GM18867 (cell line): ENCODE results near the gene C4orf36.

Experiments
- ATAC-seq: cut with Tn5 transposase; IDR thresholded peaks from one replicate; pipeline ENCODE4 v1.9.1; 2021; ENCODE audit warnings: mild to moderate bottlenecking, moderate library complexity; ENCODE audit not compliant: unreplicated experiment

C4orf36 gene

DNA sequence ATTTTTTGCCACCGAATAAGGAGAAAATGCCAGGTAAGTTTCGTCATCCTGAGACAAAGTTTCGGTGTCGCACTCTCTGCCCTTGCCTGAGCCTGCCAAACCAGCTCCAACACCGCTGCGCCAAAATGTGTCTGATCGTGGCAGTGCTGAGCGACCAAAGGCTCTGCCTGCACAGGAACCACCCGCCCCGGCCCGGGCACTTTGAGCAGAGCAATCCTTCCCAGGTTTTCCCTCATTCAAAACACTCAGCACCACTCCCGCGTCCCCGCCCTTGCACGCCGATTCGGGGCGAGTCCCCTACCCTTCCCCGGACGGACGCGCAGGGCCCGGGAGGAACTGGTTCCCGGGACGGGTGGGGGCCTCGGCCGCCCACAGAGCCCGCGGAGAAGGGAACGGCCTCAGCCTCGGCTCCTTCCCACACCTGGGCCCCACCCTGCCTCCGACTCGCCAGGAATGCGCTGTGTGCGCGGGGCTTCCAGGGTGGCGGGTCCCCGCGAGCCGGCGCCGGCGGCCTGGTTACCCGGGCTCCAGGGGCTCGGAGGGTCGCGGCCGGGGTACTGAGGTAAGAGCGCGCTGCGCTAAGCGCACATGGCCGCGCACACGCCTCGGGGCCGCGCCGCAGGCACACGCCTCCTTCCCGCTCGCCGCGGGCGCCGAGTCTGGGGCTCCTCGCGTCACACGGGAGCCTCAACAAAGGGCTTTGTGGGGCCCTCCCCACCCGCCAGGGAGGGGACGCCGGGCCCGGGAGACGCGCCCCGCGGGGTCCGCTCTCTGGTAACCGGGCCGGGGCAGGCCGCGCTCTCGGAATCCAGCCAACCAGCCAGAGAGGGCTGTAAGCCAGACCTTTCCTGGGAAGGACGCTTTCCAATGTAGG, at the start of gene C4orf36:
Gene C4orf36 (minus strand): TSS at position 661 of the 874 bp plus-strand sequence. CDS start 902 bp downstream, outside the sequence.
- ATAC-seq, result no peak

GRCh38 chr4:86940920-86941460, 48.8 kb upstream of the C4orf36 start:
- no peak for ATAC-seq

DNA sequence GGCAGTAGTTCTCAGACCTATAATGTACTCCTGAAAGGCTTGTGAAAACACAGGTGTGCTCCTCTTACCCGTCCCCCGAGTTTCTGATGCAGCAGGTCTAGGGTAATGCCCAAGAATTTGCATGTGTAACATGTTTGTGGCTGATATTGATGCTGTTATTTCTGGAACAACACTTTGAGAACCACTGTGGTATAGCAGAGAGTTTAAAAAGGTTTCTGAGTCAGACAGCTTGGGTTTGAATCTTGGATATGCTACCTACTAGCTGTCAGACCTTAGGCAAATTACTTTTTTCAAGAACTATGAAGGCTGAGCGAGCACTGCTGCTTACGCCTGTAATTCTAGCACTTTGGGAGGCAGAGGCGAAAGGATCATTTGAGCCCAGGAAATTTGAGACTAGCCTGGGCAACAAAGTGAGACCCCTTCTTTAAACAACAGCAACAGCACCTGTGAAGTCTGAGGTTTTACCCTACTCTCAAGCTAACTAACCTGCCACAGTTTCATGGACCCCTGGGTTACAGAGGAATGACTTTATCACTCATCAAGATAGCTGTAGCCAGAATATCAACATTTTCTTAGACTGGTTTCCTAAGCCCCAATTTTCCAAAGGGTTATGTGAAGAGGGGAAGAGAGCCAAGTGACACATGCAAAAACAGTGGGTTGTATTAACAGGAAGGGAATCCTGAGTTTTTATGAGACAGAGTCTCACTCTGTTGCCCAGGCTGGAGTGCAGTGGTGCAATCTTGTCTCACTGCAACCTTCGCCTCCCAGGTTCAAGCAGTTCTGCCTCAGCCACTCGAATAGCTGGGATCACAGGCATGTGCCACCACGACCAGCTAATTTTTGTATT, 47.7 kb upstream of the C4orf36 start:
- ATAC-seq, result peak; percentile 60

GRCh38 chr4:86938771-86939520, 46.7 kb upstream of the C4orf36 start:
- ATAC-seq, result no peak

DNA sequence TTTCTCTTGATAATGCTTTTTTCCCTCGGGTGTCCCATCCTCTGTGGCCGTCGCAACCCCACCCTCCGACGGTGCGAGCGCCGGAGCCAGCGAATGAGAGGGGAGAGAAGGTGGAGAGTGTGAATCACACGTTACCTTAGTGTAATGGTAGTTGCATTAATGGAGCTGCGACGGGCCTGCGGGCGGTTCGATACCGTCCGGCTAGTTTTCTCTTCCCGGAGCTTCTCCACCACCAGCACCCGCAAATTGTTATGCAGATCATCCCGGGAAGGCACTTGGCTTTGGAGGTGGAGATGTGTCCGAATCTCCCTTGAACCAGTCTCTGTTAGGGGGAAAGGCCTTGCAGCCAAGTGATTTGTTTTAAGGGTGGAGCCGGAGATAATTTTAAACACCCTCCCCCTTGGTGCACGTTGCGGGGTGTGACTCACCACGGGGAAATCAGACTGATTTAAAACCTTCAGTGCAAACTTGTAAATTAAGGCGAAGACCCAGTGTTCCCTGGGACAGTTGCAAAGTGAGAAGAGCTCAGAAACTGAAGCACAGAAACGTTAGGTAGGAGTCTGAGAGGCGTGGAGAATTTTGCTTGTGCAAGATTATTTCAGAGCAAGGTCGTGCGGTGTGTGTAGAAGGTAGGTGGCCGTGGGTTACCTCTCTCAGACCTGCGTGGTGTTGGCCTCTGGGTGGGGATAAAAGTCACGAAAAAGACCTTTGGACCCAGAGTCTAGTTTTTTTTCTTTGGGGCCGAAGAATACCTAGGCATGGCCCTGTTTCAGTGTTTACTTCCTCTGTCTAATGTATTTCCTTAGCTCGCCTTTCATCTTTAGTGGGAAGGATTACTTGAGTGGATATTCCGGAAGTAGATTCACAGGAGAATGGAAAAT, 43.9 kb upstream of the C4orf36 start:
- peak; percentile 34 for ATAC-seq

GRCh38 chr4:86935566-86935852, 43.3 kb upstream of the C4orf36 start:
- no peak for ATAC-seq

DNA sequence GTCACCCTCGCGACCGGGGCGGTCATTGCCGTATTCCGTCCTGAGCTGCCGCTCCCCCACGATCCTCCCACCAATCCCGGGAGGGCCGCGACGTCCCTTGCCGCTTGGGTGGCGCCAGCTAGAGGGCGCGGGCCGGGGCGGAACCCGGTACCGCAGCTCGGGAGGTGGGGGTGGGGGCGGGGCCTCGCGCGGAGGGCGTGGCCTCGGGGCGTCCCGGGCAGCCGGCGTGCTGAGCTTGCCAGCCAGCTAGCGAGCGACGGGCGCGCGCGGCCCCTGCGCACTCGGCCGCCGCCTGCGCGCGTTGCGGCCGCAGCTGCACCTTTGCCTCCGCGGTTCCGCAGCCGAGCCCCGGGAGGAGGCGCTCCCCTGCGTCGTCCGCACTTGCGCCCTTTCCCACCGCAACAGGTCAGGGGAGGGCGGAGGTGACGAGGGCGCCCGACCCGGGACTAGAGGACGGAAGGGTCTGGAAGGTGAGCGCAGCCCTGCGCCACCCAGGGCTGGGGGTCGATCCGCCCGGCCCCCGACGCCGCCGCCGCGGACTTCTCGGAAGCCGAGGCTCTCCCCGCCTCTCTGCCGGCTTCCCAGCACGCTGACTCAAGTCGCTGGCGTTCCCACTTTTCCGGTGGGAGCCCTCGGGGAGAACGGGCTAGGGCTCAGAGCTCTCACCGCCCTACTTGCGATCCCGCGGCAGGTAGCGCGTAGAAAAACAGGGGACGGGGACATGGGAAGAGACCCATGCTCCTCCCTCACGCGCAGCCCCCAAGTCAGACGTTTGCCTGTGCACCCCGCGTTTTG, 42.7 kb upstream of the C4orf36 start, which contains the start of gene AFF1:
Gene AFF1 (plus strand): TSS at position 241 of the 795 bp plus-strand sequence. CDS start 13,523 bp downstream, outside the sequence.
- ATAC-seq, result peak; percentile 51

- ATAC-seq, result no peak
Measured at GRCh38 chr4:86934147-86934770, 42.0 kb upstream of the C4orf36 start.

DNA sequence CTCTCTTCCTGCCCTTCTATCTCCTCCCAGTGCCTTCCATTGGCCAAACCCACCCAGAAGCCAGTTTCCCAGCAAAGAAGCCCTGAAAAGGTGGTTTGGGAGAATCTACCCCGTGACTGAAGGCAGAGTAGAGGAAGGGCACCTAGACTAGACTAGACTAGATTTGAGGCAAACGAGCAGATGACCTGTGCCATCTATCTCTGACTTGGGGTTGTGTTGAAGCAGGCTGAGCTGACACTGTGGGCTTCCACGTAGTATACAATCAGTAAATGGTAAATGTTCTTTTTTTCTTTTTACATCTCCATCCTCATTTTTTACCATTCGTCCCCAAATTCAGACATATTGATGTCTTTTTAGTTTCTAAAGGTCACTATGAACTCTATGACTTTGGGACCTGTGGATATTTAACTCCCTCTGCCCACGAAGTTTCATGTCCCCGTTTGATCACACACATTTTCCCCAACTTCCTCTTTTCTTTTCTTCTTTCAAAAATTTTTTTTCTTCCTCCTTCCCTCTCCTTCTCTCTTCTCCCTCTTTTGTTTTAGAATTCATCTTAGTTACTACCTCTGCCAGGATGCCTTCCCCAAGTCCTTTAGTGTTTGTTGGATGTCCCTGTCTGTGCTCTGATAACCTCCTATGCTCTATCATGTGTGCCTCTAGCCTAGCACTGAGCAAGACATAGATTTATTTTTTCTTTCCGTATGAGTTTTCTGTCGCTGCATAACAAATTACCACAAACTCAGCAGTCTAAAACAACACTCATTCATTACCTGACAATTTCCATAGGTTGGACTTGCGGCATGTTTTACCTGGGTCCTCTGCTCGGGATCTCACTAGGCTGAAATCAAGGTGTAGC, 36.4 kb upstream of the C4orf36 start:
- peak; percentile 47 for ATAC-seq

GRCh38 chr4:86927843-86928395, 35.7 kb upstream of the C4orf36 start:
- ATAC-seq, result no peak

DNA sequence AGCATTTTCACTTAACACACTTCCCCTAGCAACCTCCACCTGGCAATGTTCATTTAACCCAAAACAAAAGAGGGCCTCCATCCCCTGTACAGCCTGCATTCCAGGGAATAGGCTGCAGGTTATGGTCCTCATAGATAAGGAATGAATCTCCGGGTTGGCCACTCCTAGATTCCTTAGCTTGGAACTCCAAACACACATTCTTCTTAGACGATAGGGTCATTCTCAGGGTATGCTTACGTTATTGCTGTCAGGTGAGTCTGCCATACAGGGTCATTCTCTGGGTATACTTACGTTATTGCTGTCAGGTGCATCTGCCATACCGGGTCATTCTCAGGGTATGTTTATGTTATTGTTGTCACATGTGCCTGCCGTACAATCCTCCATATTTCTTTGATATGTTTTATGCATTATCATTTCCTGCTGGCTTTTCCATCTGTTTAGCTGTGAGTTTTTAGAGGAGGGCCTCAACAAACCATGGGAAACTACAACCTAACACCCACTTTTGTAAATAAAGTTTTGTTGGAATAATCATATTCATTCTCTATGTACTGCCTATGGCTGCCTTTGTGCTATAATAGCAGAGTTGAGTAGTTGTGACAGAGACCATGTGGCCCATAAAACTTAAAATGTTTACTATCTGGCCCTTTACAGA, 34.3 kb upstream of the C4orf36 start:
- ATAC-seq, result no peak

DNA sequence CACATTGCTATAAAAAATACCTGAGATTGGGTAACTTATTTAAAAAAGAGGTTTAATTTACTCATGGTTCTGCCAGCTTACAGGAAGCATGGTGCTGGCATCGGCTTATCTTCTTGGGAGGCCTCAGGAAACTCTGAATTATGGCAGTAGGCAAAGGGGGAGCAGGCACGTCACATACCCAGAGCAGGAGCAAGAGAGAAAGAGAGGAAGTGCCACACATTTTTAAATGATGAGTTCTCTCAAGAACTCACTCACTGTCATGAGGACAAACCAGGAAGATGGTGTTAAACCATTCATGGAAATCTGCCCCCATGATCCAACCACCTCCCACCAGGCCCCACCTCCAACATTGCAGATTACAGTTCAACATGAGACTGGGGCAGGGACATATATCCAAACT, 32.6 kb upstream of the C4orf36 start:
- no peak for ATAC-seq

- no peak for ATAC-seq
Measured at GRCh38 chr4:86921608-86922252, 29.5 kb upstream of the C4orf36 start.

DNA sequence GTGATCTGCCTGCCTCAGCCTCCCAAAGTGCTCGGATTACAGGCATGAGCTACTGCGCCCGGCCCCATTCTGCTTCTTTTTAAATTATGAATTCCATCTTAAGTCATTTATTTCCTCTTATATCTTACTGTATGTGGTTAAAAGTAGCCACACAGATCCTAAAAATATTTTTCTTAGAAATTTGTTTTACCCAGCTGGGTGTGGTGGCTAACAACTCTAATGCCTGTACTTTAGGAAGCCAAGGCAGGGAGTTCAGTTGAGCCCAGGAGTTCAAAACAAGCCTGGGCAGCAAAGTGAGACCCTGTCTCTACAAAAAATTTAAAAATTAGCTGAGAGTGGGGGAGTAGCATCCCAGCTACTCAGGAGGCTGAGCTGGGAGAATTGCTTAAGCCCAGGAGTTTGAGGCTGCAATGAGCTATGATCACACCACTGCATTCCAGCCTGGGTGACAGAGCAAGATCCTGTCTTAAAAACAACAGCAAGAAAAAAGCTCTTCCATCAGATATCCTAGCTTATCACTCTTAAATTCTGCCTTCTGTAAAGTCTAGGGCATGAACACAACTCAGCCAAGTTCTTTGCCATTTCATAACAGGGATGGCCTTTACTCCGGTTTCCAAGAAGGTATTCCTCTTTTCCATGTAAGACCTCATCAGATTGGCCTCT, 27.5 kb upstream of the C4orf36 start:
- no peak for ATAC-seq

- ATAC-seq, result no peak
Measured at GRCh38 chr4:86918539-86919072, 26.4 kb upstream of the C4orf36 start.
